H1 (cell line): ENCODE measurements around the gene VPS37C. TPM values are rescaled to one million over a fixed set of nuclear protein-coding genes. Genes with fewer than 3 reads are reported as not detected.

Experiments
- CTCF ChIA-PET: fragments of 300-600 bp; sonication (Branson Sonifier 250); formaldehyde crosslinking; loops from one replicate; lab custom pipeline; 2021; ENCODE audit not compliant: partially characterized antibody; lab: Charles Lee
- POLR2A ChIA-PET: fragments of 300-600 bp; sonication (Branson Sonifier 250); formaldehyde crosslinking; loops from one replicate; lab custom pipeline; 2021; ENCODE audit warnings: inconsistent platforms; ENCODE audit not compliant: partially characterized antibody; lab: Charles Lee
- DNase-seq, 2 experiments: peaks; one replicate each; pipeline versions ENCODE4 v3.0.0 to v3.0.0-alpha.2; 2010 to 2022; ENCODE audit warnings: low spot score in 2 of 2, low read depth in 1 of 2, mixed read lengths in 1 of 2
- FAIRE-seq: peaks from 2 replicates; lab custom pipeline; 2011; peaks lifted over from hg19 to GRCh38; lab: Jason Lieb, UNC
- H2AFZ ChIP-seq: 2 replicates; pipeline ENCODE4 v1.8.1; 2012; ENCODE audit warnings: low read length, inconsistent platforms
- H2AK5ac ChIP-seq: 2 replicates; pipeline ENCODE4 v1.6.1; 2013; ENCODE audit warnings: low read depth, low read length
- H2BK120ac ChIP-seq: replicated peaks from 2 replicates; pipeline ENCODE3; 2013; ENCODE audit warnings: low read depth, low read length, inconsistent platforms
- H2BK12ac ChIP-seq: 2 replicates; pipeline ENCODE4 v1.6.1; 2013; ENCODE audit warnings: low read depth, low read length
- H2BK15ac ChIP-seq: 2 replicates; pipeline ENCODE4 v1.6.1; 2013; ENCODE audit warnings: low read length
- H2BK20ac ChIP-seq: 2 replicates; pipeline ENCODE4 v1.6.1; 2013; ENCODE audit warnings: low read length
- H2BK5ac ChIP-seq: 2 replicates; pipeline ENCODE4 v1.6.1; 2013; ENCODE audit warnings: low read depth, low read length
- H3K14ac ChIP-seq: 2 replicates; pipeline ENCODE4 v1.6.1; 2013; ENCODE audit warnings: inconsistent platforms; ENCODE audit not compliant: insufficient read length
- H3K18ac ChIP-seq: 2 replicates; pipeline ENCODE4 v1.6.1; 2013; ENCODE audit warnings: low read length; ENCODE audit errors: extremely low read depth
- H3K23ac ChIP-seq: 2 replicates; pipeline ENCODE4 v1.6.1; 2013; ENCODE audit warnings: inconsistent platforms; ENCODE audit not compliant: insufficient read length
- H3K23me2 ChIP-seq: 2 replicates; pipeline ENCODE4 v1.6.1; 2013; ENCODE audit warnings: low read depth, low read length
- H3K27ac ChIP-seq: 2 replicates; pipeline ENCODE4 v1.6.1; 2011; ENCODE audit warnings: low read depth, low read length, inconsistent platforms
- H3K27me3 ChIP-seq, 4 experiments: replicated peaks in 1 of 4; 1 replicate in 1 of 4; 2 replicates in 3 of 4; pipeline versions ENCODE4 v1.6.1 to v1.8.1; 2011 to 2013; ENCODE audit warnings: low read length in 3 of 4, mild to moderate bottlenecking in 3 of 4, inconsistent platforms in 2 of 4, mixed read lengths in 2 of 4, moderate library complexity in 1 of 4; ENCODE audit not compliant: control insufficient read depth in 3 of 4, insufficient read depth in 3 of 4; ENCODE audit errors: extremely low read depth in 1 of 4
- H3K36me3 ChIP-seq, 4 experiments: 2 replicates each; pipeline versions ENCODE4 v1.6.1 to v1.8.1; 2011 to 2013; ENCODE audit warnings: mild to moderate bottlenecking in 4 of 4, low read length in 3 of 4, moderate library complexity in 2 of 4, control low read depth in 1 of 4, inconsistent platforms in 1 of 4; ENCODE audit not compliant: insufficient read depth in 4 of 4, control insufficient read depth in 2 of 4
- H3K4ac ChIP-seq: replicated peaks from 2 replicates; pipeline ENCODE3; 2013; ENCODE audit warnings: low read length, low read depth, mixed read lengths, inconsistent platforms; ENCODE audit not compliant: insufficient read length
- H3K4me1 ChIP-seq, 4 experiments: replicated peaks in 1 of 4; 1 replicate in 1 of 4; 2 replicates in 3 of 4; pipeline versions ENCODE4 v1.6.1 to v1.8.1; 2011 to 2013; ENCODE audit warnings: low read length in 3 of 4, inconsistent platforms in 2 of 4, mixed read lengths in 1 of 4; ENCODE audit not compliant: insufficient read depth in 4 of 4, control insufficient read depth in 3 of 4
- H3K4me2 ChIP-seq, 2 experiments: 2 replicates each; pipeline versions ENCODE4 v1.6.1 to v1.8.1; 2011 to 2013; ENCODE audit warnings: low read depth in 2 of 2, low read length in 2 of 2, control low read depth in 1 of 2, inconsistent platforms in 1 of 2, mild to moderate bottlenecking in 1 of 2; ENCODE audit not compliant: insufficient read depth in 1 of 2
- H3K4me3 ChIP-seq, 4 experiments: fragments of 200-600, 300-600 bp in 1 of 4; sonication (generic), shearing (Covaris generic), sonication (Bioruptor Twin) in 1 of 4; 2 replicates each; pipeline versions ENCODE4 v1.5.1 to v1.8.1; 2011 to 2016; ENCODE audit warnings: low read length in 4 of 4, low read depth in 3 of 4, control low read depth in 2 of 4, inconsistent platforms in 2 of 4, mild to moderate bottlenecking in 2 of 4, mixed read lengths in 1 of 4, moderate library complexity in 1 of 4; ENCODE audit not compliant: insufficient read depth in 2 of 4; ENCODE audit errors: extremely low read depth in 1 of 4
- H3K56ac ChIP-seq: replicated peaks from 2 replicates; pipeline ENCODE3; 2013; ENCODE audit warnings: low read depth, mild to moderate bottlenecking, mixed read lengths, low read length, inconsistent platforms; ENCODE audit not compliant: insufficient read length
- H3K79me1 ChIP-seq: 2 replicates; pipeline ENCODE4 v1.6.1; 2013; ENCODE audit warnings: low read depth, low read length, control low read depth
- H3K79me2 ChIP-seq, 2 experiments: 2 replicates each; pipeline versions ENCODE4 v1.6.1 to v1.8.1; 2012 to 2013; ENCODE audit warnings: low read length in 2 of 2, mild to moderate bottlenecking in 2 of 2, inconsistent platforms in 1 of 2; ENCODE audit not compliant: insufficient read depth in 2 of 2, control insufficient read depth in 1 of 2
- H3K9ac ChIP-seq, 4 experiments: replicated peaks in 1 of 4; 1 replicate in 1 of 4; 2 replicates in 3 of 4; pipeline versions ENCODE4 v1.6.1 to v1.8.1; 2011 to 2013; ENCODE audit warnings: low read depth in 3 of 4, low read length in 3 of 4, control low read depth in 2 of 4, mild to moderate bottlenecking in 2 of 4, moderate library complexity in 2 of 4, inconsistent platforms in 1 of 4; ENCODE audit errors: extremely low read depth in 1 of 4
- H3K9me3 ChIP-seq, 2 experiments: 2 replicates each; pipeline versions ENCODE4 v1.6.1 to v1.8.1; 2012 to 2013; ENCODE audit warnings: mild to moderate bottlenecking in 2 of 2, moderate library complexity in 2 of 2, control low read depth in 1 of 2, inconsistent platforms in 1 of 2, low read depth in 1 of 2, low read length in 1 of 2, mixed read lengths in 1 of 2; ENCODE audit not compliant: insufficient read depth in 2 of 2
- H4K20me1 ChIP-seq, 2 experiments: replicated peaks in 1 of 2; 2 replicates each; pipeline versions ENCODE3 to v1.8.1; 2011 to 2013; ENCODE audit warnings: inconsistent platforms in 2 of 2, low read length in 2 of 2, mild to moderate bottlenecking in 1 of 2; ENCODE audit not compliant: insufficient read depth in 2 of 2, control insufficient read depth in 1 of 2
- H4K5ac ChIP-seq: 2 replicates; pipeline ENCODE4 v1.6.1; 2013; ENCODE audit warnings: low read length, low read depth, mixed read lengths, inconsistent platforms; ENCODE audit not compliant: insufficient read length
- H4K8ac ChIP-seq: 2 replicates; pipeline ENCODE4 v1.8.0; 2013; ENCODE audit warnings: mild to moderate bottlenecking, moderate library complexity, low read length, inconsistent platforms; ENCODE audit not compliant: insufficient read depth; ENCODE audit errors: extremely low read depth
- H4K91ac ChIP-seq: replicated peaks from 2 replicates; pipeline ENCODE3; 2013; ENCODE audit warnings: low read length, mixed read lengths, inconsistent platforms; ENCODE audit not compliant: insufficient read length
- ASH2L ChIP-seq: fragments of 200-600, 300-600 bp; sonication (generic); IDR thresholded peaks from one replicate; pipeline ENCODE4 v1.7.1; 2017; ENCODE audit warnings: low read length
- HDAC2 ChIP-seq, 2 experiments: fragments of 300-600 bp in 1 of 2; sonication (generic) in 1 of 2; IDR thresholded peaks; 2 replicates each; pipeline ENCODE4 v1.6.1; 2011 to 2012; ENCODE audit warnings: low read depth in 2 of 2, low read length in 2 of 2, mild to moderate bottlenecking in 2 of 2, moderate library complexity in 2 of 2, borderline replicate concordance in 1 of 2, inconsistent platforms in 1 of 2
- RNF2 ChIP-seq: fragments of 200-900, 300-1000 bp; sonication (generic); IDR thresholded peaks from 2 replicates; pipeline ENCODE4 v1.7.1; 2016; ENCODE audit warnings: borderline replicate concordance, low read depth, mild to moderate bottlenecking, antibody characterized with exemption, low read length; ENCODE audit not compliant: poor library complexity, severe bottlenecking; ENCODE audit errors: missing control alignments
- WGBS, 2 experiments: shearing (Covaris generic) in 1 of 2; methylation state at CpG; one replicate each; pipeline versions ENCODE4 v1.1.6 to v1.1.7; 2013 to 2015; ENCODE audit warnings: low lambda C conversion rate in 2 of 2, mixed read lengths in 2 of 2, inconsistent platforms in 1 of 2, low coverage in 1 of 2, missing lambda C conversion rate in 1 of 2; ENCODE audit not compliant: insufficient replicate concordance in 2 of 2, insufficient coverage in 1 of 2, insufficient read length in 1 of 2; ENCODE audit errors: extremely low coverage in 1 of 2, missing lambda C conversion rate in 1 of 2; 5-methylcytosine and 5-hydroxymethylcytosine counted together
- polyA plus RNA-seq, 7 experiments: library from polyadenylated mRNA; depleted of rRNA in 3 of 7; stranded (reverse) in 5 of 7; unstranded in 2 of 7; fragments of >200 nt in 5 of 7; fragments of 200-250 nt in 2 of 7; gene quantifications; 1 replicate in 5 of 7; 2 replicates in 1 of 7; 4 replicates in 1 of 7; pipeline versions ENCODE4 v1.2.1 to v1.2.3, GENCODE V29; 2011 to 2013; ENCODE audit warnings: missing spikeins in 2 of 7, mixed read lengths in 2 of 7
- total RNA-seq: library from RNA; stranded (reverse); fragmentation: NEBNext Ultra II Directional; extraction: Animal tissue kit (Norgen Biotek cat#: 25700); gene quantifications from 2 replicates; pipeline ENCODE4 v1.2.1, GENCODE V29; 2021

VPS37C gene
- total and polyA plus RNA-seq, 2 of the 8 experiments (the other 6 are each of a cell fraction or from before 2014, with no cell fraction given), result 12.9 to 21.0 TPM

- Histone ChIP-seq H3K56ac (no peak overlapping the region), H2BK5ac (no peak overlapping the region), H3K4me1 (peaks cover 2 to 13% (median 7%) of the 10 kb centered on the region in 4 experiments; a peak in 6 of 7 replicates), H4K5ac (no peak overlapping the region), H2BK120ac (no peak overlapping the region), H3K4ac (no peak overlapping the region), H3K4me2 (no peak overlapping the region), H2BK20ac (no peak overlapping the region), H2AK5ac (no peak overlapping the region), H2BK15ac (no peak overlapping the region), H2AFZ (no peak overlapping the region), H2BK12ac (no peak overlapping the region), H3K27ac (no peak overlapping the region), H3K14ac (no peak overlapping the region), H4K8ac (no peak overlapping the region), H4K20me1 (peaks cover 0 to 13% of the 10 kb centered on the region in 2 experiments), H3K79me1 (peaks cover 13% of the 10 kb centered on the region), H3K36me3 (no peaks in the 10 kb centered on the region), H3K27me3 (no peaks in the 10 kb centered on the region), H3K18ac (no peak overlapping the region), H3K9ac (no peak overlapping the region), H3K9me3 (no peaks in the 10 kb centered on the region), H3K79me2 (peaks cover 0 to 78% of the 10 kb centered on the region in 2 experiments; a peak in 2 of 4 replicates), H3K23me2 (no peaks in the 10 kb centered on the region), H4K91ac (no peak overlapping the region), H3K23ac (no peak overlapping the region), H3K4me3 (no peak overlapping the region)
- no peak for DNase-seq
- no peak for FAIRE-seq
- CTCF ChIA-PET, result interaction anchor here (0.8 to 2.9 kb wide), 4 partner anchors 9 to 294 kb away, joined by 3 to 13 read pairs (median 4); no protein-coding TSS in a partner anchor
- POLR2A ChIA-PET, result interaction anchor here (0.6 kb wide), 1 partner anchor 179 kb away, joined by 3 read pairs; no protein-coding TSS in a partner anchor
- WGBS, 2 experiments, result 90% methylated on average over 1 of the region's 1 CpG; no CpG with 5 or more reads in 1 of the 2 experiments
- TF ChIP-seq ASH2L (no peak), RNF2 (no peak), HDAC2 (IDR thresholded peaks at IDR 0.05; ENCODE audit: borderline replicate concordance in 1 of 2, low read depth in 2 of 2, low read length in 2 of 2) (no peak)
Observed at GRCh38 chr11:61155312-61155711, 5.9 kb downstream of the VPS37C start.
